GM21723 (cell line): ENCODE measurements around the gene ATP4B.

Experiments used
- ATAC-seq: cut with Tn5 transposase; IDR thresholded peaks from one replicate; pipeline ENCODE4 v1.9.1; 2021; ENCODE audit warnings: mild to moderate bottlenecking, moderate library complexity; ENCODE audit not compliant: unreplicated experiment

Gene ATP4B

DNA sequence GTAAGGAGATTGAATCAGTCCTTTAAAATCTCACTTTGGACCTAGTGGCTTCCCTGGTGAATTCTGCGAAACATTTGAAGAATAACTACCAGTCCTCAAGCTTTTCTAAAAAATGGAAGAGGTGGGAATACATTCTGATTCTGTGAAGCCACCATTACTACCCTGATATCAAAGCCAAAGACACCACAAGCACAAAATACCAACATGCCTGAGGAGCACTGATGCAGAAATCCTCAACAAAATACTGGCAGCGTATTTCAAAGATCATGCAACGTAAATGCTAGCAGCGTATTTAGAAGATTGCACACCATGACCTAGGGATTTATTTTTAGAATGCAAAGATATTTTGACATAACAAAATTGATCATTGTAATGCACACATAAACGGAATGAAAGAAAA is 14.4 kb downstream of the ATP4B start:
- ATAC-seq = no peak

DNA sequence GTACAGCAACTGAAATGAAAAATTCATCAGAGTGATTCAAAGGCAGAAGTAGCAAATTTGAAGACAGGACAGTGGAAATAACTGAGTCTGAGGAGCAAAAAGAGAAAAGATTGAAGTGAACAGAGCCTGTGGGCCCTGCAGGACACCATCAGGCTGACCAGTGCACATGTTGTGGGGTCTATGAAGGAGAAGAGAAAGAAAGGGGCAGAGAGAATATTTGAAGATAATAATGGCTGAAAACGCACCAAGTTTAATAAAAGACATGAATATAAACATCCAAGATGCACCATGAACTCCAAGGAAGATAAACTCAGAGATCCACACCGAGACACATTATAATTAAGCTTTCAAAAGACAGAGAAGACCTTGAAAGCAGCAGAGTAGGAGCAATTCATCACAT is 15.4 kb downstream of the ATP4B start:
- no peak for ATAC-seq

DNA sequence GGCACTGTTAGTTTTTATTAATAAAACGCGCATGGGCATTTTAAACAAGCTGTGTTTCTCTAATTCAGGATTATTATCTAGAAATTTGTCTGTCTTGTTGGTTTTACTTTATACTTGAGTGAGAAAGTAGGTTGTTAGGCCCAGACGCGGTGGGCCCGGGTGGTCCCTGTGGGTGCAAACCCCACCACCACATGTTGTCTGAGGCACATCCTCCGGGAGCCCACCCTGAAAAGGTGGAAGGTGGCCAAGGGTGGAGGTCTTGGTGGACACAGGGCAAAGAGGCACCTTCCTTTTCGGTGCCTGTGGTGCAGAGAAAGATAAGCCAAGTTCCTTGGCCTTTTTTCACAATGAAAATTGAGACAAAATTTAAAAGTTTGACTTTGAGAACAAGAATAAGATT is 16.6 kb downstream of the ATP4B start:
- ATAC-seq = no peak

DNA sequence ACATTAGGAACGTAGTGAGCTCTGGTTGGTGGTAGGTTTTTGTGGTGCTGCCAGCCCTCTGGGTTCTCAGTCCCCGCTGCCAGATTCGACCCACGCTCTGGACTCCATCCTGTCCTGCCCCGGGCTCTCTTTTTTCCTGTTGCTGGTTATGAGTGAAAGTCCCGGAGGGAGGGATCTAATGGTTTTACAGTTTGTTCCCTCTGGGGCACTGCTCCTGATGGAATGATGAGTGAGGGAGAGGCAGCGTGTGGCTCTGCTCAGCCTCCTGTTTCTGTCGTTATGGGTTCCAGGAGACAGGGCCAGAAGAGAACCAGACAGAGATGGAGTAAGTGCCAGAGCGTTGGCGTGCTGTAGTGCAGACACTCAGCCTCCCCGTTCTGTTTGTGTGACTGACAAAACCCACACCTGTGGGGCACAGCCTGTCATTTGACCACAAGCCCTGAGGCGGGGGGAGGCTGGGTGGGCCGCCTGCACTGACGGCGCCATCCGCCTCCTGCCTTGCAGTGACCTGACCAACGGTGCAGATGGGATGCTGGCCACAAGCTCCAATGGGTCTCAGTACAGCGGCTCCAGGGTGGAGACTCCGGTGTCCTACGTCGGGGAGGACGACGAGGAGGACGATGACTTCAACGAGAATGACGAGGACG is 18.3 kb downstream of the ATP4B start:
- no peak for ATAC-seq

DNA sequence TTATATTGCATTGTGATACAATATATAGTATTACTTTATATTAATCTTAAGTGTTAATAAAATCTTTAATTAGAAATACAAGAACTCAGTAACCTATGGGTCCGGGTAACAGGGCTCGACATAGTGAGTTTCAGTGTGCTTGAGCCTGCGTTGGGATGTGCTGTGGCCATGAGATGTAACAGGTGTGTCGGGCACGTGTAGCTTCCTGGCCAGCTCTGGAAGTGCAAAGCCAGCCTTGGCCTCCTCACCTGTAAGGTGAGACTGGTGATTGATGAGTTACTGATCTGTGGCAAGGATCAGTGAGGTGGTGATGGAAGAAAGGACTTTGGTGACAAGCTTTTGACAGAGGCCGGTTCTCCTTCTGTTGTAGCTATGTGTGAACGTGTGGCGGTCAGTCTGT is 19.2 kb downstream of the ATP4B start:
- ATAC-seq = no peak

DNA sequence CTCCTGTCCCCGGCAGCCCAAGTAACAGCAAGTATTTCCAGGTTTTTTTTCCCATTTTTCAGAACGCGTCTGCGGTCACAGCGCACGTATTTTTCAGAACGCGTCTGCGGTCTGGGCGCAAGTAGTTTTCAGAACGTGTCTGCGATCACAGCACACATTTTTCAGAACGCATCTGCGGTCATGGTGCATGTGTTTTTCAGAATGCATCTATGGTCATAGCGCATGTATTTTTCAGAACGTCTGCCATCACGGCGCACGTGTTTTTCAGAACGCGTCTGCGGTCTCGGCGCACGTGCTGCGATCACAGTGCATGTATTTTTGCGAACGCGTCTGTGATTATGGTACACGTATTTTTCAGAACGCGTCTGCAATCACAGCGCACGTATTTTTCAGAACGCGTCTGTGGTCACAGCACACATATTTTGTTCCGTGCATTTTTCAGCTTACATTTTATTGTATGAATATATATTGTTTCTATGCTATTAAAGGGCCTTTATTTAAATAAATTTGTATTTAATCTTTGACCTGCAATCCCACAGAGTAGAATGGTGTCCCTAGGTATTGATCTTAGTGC is 19.7 kb downstream of the ATP4B start:
- no peak for ATAC-seq

DNA sequence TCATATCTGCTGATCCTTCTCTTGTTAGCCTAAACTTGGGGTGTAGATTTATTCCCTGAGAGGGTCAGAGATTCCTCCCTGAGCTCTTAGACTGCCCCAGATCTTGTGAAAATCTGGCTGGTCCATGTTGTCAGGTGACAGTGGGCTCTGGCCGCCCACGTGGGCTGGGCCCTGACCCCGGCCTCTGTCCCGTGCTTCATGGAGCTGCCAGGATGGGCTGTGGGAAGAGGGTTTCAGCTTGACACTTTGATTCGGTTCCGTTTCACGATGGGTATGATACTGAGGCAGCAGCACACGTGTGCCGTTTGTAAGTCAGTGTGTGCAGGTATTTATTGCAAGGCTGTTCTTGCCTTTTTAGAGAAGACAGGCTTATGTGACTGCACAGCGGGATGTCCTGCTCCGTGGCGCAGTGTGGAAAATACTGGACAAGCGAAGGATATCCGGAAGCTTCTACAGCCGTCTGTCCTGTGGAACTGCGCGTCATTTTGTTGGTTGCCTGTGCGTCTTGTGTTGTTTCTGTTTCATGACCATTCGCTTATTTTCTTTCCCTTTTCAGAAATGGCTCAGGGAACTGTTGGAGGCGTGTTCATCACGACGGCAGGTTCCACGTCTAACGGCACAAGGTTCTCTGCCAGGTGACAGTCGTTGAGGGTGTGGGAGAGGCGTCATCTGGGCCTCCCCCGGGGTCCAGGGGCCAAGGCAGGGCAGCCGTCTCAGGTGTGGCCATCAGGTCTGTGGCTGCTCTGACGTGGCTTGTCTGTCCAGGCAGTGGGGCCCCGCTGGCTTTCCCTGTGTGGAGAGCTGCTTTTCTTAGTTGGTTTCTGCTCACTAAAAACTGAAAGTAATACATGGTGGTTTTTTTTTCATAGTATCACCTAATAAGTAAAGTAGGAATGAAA is 20.5 kb downstream of the ATP4B start:
- no peak for ATAC-seq

DNA sequence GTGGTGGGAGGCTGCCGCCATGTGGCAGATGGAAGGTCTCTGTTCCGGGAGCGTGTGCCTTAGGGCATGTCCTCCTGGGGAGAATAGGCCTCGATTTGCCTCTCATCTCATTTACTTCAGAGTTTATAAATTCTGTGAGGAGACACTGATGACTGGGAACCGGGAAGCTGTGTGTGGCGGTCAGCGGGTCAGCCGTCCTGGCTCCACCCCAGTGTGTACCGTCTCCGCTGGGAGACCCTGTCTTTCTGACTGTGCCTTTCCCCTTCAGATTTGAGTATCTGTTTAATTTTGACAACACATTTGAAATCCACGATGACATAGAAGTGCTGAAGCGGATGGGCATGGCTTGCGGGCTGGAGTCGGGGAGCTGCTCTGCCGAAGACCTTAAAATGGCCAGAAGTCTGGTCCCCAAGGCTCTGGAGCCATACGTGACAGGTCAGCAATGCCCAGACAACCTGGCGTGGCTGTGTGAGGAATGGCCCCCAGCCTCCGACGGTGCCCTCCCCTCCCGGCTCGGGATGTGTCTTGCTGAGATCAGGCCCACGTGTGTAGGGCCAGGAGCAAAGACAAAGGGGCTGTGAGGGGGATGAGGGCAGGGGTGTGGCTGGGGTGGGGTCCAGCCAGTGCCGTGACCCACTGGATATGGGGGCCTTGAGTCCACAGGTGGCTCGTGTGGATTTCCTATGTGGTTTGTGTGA is 21.6 kb downstream of the ATP4B start:
- ATAC-seq = no peak

DNA sequence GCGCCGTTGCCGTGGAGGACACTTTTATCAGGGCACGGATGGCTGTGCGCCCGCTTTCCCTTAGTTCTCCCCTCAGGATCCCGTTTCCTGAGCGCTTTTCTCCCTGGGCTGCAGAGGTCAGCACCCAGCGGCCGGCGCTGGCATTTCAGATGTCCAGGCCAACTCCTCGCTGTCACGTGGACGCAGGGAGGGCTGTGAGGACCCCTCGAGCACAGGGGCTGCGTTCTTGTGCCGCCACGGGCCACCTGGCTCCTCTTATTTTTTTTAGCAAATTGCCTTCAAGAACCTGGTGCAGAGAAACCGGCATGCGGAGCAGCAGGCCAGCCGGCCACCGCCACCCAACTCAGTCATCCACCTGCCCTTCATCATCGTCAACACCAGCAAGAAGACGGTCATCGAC is 22.3 kb downstream of the ATP4B start:
- ATAC-seq = no peak

DNA sequence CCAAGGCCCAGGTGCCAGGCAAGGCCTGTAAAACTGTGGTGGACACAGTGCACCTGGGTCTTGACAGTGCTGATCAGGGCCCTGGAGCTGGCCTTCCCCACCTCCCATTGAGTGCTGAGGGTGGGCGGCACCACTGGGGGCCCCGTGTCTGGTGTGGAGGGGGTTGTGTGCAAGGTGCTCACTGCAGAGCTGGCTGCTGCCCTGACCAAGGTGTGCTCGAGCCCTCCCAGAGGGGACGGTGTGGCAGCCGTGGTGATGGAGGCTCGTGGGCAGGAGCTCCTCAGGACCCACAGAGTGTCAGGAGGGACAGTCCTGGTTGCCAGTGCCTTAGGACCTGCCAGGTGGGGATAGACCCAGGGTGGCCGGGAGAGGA is 23.0 kb downstream of the ATP4B start:
- no peak for ATAC-seq

DNA sequence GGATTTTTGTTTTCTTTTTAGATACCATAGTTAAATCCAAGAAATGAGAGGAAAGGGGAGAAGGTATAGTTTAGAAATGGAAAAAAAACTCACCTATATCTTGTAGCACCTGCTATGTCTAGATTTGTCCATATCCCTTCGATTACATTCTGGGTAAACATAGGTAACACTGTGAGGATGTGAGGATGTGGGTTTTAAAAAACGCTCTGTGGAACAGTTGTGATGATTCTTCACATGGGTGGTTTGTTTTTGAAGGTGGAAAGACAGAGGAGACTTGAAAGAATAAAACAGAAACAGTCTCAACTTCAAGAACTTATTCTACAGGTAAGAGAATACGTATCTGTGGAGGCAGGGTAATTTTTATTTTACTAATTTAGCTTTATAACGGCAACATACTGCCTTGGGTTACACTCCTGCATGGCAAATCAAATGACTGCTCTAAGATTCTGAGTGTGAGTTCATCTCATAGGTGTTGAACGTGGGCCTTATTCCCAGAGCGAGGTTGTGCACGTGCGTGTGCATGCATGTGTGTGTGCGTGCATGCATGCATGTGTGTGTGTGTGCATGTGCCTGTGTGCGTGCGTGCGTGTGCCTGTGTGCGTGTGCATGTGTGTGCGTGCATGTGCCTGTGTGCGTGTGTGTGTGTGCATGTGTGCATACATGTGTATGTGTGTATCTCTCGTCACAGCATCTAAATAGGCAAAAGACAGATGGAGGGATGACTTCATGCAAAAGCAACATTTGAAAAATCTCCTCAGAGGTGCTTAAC is 23.5 kb downstream of the ATP4B start:
- no peak for ATAC-seq

DNA sequence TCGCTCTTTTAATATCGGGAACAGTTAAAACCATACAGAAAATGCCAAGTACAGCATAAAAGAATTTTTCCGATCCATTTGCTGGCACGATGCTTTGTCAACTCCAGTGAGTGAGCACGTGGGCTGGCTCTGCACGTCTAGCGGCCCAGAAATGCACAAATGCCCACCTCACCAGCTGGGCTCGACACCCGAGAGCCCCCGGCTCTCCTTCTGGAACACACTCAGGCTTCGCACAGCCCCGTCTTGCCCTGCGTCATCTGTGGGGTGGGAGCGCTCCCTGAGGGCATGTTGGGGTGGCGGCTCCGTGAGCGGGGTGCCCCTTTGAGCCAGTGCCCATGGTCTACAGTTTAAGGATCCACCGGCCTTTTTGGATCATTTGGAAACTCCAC is 24.5 kb downstream of the ATP4B start:
- no peak for ATAC-seq

DNA sequence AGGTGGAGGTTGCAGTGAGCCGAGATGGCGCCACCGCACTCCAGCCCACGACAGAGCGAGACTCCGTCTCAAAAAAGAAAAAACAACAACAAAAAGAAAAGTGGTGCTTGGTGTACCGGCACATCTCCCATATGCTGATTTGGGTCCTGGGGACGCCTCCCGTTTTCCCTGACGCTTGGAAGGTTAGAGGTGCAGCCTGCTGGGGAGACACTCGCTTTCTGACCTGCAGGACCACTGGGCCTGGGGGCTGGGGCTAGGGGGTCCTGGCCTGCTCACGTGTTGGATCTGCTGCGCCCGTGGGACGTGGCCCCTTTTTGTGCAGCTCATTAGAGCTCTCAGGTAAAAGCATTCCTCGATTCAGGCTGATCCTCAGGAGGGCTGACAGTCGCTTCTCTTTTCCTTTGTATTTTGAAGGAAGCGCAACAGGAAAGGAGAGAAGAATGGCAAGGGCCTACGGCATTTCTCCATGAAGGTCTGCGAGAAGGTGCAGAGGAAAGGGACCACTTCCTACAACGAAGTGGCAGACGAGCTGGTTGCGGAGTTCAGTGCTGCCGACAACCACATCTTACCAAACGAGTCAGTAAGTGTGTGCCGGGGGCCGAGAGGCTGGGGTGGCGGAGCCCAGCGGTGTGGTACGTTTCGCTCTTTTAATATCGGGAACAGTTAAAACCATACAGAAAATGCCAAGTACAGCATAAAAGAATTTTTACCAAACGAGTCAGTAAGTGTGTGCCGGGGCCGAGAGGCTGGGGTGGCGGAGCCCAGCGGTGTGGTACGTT is 25.1 kb downstream of the ATP4B start:
- ATAC-seq = no peak

DNA sequence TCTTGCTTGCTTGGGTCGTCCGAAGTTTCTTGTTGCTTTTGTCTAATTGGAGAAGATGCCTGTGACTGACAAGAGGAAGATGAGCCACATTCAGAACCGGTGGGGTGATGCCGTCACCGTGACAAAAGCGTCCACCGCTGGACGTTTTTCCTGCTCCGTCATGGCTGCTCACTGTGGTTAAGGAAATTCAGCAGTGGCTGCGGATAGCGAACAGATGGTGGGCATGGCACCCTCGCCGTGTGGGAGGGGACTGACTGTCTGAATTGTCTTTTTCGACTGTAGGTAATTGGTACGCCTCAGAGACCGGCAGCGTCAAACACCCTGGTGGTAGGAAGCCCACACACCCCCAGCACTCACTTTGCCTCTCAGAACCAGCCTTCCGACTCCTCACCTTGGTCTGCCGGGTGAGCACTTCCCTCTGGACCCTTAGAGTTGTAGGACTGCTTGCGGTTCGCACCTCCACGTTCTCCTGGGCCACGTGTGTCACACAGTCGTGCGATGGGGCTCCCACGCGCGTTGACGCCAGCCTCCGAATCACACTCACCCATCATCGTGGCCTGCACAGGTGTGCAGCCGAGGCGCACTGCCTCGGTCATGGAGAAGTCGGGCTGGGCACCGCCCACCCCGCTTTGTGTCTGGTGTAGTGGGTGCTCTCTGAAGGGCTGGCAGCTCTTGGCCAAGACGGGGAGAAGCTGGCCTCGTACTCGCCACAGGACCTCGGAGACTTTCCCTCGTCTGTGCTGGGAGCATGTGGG is 26.5 kb downstream of the ATP4B start:
- ATAC-seq = no peak

DNA sequence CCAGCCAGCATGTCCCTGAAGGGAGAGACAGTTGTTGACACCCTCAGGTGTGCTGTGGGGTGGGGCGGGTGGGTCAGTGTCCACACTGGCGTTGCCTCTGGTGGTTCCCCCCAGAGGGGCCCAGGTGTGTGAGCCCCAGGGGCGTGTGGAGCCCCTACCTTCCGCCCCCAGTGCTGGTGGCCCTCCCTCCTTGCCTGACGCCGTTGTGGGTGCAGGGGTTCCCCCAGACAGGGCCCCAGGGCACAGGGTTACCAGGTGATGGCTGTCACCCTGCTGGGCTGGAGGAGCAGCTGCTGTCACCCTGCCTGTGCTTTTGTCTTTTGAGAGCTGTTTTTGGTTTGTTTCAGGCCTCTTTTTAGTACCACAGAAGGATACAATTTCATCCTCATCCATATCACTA is 27.2 kb downstream of the ATP4B start:
- ATAC-seq = no peak

DNA sequence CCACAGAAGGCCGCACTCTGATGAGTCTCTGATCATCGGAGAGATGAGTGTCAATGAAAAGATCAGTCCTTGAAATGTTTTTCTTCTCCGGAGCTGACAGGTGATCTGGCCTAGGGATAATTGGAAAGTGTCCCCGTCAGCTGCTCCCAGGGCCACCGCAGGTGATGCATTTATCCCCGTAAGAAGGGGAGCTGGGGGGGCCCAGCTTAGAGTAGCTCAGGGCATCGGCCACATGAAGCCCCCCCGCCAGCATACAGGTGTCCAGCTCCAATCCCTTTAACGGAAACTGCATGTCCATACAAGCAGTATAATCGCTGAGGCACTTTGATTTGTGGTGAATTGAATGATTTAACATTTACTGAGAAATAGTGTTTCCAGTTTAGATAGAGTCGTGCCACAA is 27.7 kb downstream of the ATP4B start:
- ATAC-seq = no peak

DNA sequence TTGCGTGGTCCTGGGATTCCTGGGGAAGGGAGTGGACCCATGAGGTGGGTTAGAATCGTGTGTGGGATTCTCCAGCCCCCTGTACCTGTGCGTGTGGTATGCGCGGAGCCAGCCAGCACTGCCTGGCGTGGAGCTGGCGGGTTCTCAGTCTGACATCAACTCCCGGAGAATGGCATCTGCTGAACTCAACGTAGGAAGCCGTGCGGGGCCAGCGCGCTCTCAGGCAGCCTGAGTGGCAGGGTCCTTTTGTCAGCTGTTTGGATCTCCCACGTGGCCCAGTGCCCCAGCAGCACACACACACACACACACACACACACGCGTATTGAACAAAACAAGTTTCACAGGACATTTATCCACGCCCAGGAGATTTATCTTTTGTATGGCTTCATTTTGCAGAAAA is 28.1 kb downstream of the ATP4B start:
- ATAC-seq = no peak

DNA sequence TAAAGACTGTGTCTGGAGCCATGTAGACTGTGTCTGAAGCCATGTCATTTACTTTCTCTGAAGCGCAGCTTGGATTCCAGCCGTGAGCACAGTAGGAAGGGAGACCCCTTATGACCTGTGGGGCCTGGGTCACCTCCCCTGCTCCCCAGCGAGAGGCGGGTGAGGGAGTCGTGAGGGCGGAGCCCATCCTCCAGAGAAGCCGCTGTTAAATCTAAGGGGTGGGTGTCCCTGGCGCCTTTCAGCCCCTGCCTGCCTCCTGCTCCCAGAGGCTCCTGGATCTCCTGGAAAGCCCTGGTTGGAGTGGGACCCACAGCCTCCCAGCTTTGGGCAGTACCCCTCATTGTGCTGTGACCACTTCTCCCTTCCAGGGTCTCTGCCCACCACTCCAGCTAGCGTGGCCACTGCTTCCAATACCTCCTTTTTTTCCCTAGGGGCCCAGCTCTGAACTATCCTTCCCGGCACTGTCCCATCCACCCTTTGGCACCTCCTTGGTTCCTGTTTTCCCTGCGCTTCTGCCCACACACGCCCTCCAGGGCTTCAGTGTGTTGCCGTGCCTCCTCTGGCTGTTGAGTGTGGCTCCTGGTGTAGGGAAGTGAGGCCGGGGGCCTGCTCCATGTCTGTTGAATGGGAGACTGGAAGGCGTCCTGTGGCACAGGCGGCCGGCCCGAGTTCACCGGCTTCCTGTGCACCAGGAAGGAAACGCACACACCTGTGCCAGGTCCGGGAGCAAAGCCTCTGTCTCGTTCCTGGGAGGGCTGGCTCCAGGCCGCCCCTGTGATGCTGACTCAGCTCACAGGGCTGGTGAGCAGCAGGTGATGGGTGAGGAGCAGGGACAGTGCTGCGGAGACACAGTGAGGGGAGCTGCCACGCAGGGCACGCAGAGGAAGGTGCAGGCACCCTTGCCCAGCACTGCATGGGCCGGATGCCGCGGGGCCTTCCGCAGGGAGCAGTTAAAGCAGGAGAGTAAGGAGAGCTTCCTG is 29.4 kb downstream of the ATP4B start:
- ATAC-seq = no peak
